NCI-H460 (cell line): ENCODE measurements around the gene TMCC3. TPM values are rescaled to one million over a fixed set of nuclear protein-coding genes. Genes with fewer than 3 reads are reported as not detected.
"Not testable (repeated sequence)": the region's sequence is repeated elsewhere in the genome, so short reads cannot be mapped to it uniquely, and the experiment has no call there.

Source experiments
- DNase-seq: peaks from one replicate; pipeline ENCODE4 v3.0.0-alpha.2; 2016; ENCODE audit warnings: low read depth; ENCODE audit errors: extremely low read depth
- total RNA-seq: library from RNA; depleted of rRNA; stranded (reverse); fragments of >200 nt; shearing (Covaris generic); gene quantifications from 2 replicates; pipeline ENCODE4 v1.2.3, GENCODE V29; 2014

TMCC3 gene
- total RNA-seq, 1 experiment from 2014 or later, result not detected

GRCh38 chr12:94606810-94607209, 43.5 kb downstream of the TMCC3 start:
- not testable (repeated sequence) for DNase-seq

- no peak for DNase-seq
These were observed 46.0 kb downstream of the TMCC3 start for GRCh38 chr12:94604366-94604698.

DNA sequence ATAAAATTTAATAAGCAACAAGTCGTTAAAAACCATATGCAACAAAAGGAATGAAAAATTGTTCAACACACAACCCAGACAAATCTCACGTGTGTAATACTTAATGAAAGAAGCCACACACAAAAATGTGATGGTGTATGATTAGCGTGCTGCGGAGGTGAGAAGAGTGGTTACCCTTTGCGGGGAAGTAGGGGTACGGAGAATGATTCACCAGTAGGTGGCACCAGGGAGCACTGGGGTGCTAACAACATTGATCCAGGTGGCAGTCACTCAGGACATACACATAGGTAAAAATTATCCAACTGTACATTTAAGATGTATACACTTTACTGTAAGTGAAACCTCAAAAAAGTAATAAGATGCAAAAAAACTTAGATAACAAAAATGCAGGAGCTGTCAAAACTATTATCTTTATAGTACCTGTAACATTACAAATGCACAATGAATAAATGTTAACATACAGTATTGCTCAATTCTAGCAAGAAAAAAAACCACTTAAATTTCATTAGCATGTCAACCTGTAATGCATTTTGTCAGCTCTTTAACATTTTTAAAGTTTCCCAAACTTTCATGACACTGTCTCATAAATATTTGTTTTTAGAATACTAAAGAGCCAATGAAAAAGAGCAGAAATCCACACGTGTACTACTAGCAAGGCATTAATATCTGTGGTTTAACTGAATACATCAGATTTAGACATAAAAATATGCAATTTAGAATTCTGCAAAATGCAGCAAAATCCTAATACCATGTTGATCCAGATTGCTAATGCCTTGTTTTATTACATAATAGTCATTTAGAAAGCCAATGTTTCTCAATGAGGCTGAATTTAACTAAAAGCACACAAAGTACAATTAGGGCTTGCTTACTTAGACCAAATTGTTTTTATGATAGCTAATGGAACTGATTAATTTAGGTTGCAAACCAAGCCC, 46.7 kb downstream of the TMCC3 start:
- peak; percentile 20 for DNase-seq

DNA sequence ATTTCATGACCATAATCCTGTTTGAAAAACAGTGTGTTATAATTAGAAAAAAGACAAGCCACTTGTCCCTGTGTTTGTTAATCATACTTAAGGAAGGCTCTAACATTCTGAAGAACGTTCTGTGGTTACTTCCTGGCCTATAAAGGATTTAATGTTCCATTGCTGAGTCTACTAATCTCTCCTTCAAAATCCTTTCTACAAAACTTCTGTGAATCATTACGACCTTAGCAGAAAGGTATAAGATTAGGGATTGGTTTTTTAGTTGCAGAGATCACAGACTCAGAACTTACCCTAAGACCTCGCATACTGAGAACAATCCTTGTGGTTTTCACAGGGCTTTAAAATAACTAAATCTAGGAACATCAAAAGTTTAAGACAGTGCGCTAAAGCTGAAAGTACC, 48.3 kb downstream of the TMCC3 start:
- DNase-seq, result no peak

DNA sequence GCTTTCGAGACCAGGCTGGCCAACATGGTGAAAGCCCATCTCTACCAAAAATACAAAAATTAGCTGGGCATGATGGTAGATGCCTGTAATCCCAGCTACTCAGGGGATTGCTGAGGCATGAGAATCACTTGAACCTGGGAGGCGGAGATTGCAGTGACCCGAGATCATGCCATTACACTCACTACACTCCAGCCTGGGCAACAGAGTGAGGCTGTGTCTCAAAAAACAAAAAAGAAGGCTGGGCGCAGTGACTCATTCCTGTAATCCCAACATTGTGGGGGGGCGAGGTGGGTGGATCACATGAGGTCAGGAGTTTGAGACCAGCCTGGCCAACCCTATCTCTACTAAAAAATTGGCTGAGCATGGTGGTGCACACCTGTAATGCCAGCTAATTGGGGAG, 49.0 kb downstream of the TMCC3 start:
- DNase-seq, result not testable (repeated sequence)

DNA sequence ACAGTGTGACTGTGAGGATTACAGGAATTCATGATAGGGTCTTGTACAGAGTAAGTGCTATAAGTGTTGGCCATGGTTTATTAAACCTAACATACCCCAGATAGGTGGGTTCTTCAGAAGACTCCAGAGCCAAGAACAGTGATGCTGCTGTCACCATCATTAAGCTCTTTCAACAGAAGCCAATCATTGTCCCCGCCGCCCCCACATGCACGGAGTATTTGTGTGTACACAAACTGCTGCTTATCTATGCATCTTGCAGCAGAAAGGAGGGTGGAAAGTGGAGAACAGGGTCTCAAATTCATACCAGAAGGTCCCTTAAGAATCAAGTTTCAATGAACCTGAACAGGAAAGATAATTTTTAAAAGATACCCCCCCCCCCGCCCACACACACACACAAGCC, 51.2 kb downstream of the TMCC3 start:
- DNase-seq, result no peak

DNA sequence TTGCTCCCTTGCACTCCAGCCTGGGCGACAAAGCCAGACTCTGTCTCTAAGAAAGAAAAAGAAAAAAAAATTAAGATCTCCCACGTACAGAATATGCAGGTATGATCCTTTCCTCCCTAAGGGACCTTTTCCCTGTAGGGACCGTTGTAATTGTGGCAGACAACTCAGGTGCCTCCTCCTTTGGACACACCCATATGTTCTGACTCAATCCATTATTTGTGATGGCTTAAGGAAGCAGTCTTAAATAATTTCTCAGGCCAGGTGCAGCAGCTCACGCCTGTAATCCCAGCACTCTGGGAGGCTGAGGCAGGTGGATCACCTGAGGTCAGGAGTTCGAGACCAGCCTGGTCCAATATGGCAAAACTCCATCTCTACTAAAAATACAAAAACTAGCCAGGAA, 53.1 kb downstream of the TMCC3 start:
- no peak for DNase-seq

- no peak for DNase-seq
These were observed 53.8 kb downstream of the TMCC3 start for GRCh38 chr12:94596596-94596995.

DNA sequence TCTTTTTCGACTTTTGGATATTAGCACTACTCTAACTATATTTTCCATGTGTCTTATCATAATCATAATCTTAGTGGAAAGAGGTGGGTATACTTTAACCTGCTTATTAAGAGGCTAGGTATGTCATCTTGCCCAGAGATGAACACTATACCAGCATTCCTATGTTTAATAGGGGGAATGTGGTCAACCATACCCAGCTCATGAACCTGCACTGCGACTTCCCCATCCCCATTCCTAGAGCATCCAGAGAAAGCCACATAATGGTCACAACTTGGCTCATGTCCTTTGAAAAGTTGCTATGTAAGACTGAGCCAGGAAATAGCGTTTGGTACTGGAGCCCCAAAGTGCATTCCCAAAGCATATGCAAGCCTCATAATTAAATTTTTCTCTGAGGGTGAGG, 55.2 kb downstream of the TMCC3 start:
- DNase-seq, result no peak

DNA sequence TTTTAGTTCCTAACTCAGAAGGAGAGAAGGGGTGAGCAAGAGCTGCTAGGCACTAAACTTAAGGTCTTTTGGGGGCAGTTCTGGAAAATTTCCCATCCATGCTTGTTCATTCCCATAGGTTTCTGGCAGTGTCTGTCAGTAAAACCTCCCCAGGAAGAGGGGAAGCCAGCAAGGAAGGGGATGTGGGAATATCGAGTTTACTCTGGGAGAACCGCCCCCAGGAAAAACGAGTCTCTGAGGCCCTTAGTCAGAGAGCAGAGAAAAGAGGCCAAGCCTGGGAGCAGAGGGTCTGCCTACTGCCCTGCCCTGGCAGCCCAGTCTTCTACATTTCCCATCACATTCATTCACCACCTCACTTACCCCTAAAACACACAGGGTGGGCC, 55.9 kb downstream of the TMCC3 start:
- no peak for DNase-seq

DNA sequence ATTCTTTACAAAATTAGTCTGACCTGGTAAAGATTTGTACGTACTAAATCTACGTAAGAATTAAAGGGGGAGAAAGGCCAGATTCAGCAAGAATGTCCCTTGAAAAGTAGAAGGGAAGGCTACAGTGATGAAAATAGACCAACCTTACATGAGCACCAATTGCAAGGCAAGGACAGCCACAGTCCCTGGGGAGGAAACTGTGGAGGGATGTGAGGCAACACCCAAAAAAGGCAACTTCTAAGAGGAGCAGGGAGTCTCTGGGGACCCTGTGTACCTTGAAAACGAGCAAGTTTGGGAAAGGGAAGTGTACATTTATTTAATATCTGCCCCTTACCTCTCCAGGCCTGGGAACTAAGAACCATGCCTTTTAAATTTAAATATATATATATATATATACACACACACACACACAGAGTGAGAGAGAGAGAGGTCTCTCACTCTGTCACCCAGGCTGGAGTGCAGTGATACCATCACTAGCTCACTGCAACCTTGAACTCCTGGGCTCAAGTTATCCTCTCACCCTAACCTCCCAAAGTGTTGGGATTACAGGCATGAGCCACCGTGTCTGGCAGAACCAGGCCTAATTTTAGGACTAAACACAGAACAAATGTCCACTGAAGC, 56.4 kb downstream of the TMCC3 start:
- no peak for DNase-seq

- not testable (repeated sequence) for DNase-seq
These were observed 57.6 kb downstream of the TMCC3 start for GRCh38 chr12:94592723-94593122.

DNA sequence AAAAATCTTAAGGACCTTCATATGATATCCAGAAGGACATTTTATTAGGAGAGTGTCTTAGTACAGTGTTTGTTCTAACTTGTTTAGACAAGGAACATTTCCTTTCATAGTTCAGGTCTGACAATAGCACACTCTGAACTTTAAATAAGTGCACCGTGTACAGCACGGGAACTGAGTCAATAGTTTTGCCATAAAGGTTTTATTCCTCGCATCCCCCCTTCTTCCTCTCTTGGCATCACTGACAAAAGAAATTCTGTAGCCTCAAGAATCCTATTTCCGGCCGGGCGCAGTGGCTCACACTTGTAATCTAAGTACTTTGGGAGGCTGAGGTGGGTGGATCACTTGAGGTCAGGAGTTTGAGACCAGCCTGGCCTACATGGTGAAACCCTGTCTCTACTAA, 58.3 kb downstream of the TMCC3 start:
- no peak for DNase-seq

- no peak for DNase-seq
These were observed 59.9 kb downstream of the TMCC3 start for GRCh38 chr12:94590428-94590827.

DNA sequence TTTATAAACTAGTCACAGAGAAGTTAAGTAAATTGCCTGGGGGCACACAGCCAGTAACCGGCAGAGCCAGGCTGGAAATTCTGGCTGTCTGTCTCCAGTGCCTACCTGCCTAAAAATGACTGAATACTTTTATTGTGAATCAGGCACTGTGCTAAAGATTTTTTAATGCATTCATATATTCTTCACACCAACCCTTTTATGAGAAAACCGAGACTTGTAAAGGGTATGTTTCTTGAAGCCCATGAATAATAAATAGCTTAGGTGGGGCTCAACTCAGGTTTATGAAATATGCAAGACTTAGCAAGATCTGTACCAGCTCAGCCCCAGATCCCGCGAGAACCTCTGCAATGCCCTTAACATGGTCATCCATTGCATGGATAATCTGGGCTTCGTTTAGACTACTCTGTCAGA, 60.8 kb downstream of the TMCC3 start:
- DNase-seq, result no peak

- no peak for DNase-seq
These were observed 62.0 kb downstream of the TMCC3 start for GRCh38 chr12:94588346-94588745.

DNA sequence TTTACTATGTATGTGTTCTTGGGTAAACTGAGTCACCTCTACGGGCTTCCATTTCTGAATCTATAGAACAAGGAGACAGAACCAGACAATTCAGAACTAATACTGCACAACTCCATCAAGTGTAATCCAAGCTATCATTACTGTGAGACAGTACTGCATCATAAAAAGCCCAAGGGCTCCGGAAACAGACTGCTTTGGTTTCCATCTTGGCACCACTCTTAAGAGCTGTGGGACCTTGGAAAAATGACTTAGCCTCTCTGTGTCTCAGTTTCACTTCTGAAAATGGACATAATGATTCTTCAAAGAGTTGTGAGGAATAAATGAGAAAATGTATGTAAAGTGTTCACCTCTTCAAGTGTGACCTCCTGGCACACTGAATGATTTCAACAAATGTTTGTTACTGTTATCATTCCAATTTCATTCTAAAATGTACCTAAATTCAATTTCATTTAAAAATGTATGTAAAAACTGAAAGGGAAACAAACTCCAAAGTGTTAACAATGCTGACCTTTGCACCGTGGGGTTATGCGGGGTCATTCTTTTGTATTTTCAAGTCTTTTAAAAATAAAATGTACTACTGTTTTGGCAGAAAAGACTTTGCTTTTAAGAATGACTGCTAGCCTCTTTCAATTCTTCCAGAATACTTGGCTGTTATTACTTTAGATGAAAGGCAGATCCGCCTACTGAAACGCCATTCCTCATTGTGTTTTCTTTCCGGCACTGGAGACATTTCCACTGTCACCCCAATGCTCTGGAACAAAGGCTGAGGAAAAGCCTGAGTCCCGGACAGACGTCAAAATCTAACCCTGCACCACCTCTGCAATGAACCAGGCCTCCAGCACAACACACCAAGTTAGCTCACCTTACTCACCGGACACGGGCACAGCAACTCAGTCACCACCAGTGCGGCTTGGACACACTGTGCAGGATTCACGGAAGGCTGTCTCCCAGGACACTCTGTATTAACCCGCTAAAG, 62.8 kb downstream of the TMCC3 start:
- no peak for DNase-seq

DNA sequence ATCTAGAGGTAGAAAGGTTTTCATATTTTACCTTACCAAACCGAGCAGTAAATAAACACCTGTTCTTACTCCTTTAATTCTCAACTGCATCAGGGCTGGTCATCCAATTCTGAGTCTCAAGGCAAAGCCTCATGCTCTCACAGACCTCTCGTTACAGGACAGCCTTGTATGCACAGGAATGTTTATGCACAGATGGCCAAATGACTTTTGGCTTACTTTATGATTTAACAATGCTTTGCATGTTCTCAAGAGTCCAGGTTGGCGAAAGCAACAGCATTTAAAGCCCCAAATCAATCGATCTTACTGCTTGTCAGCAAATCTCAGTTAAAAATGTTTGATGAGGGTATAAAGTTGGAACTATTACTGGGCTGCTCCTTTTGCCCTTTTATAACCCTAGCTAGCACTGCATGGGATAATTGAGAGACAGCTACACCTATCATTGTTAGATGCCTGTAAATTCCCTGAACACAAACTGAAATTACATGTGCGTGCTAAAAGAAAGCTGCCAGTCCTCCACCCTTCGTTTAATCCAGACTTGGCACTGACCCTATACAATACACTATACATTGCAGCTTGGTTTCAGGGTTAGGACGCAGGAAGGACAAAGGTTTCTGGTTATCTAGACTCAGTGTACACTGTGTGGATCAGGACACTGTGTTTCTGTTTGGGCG, 63.6 kb downstream of the TMCC3 start:
- DNase-seq, result no peak

- DNase-seq, result no peak
These were observed 64.7 kb downstream of the TMCC3 start for GRCh38 chr12:94585626-94586025.

DNA sequence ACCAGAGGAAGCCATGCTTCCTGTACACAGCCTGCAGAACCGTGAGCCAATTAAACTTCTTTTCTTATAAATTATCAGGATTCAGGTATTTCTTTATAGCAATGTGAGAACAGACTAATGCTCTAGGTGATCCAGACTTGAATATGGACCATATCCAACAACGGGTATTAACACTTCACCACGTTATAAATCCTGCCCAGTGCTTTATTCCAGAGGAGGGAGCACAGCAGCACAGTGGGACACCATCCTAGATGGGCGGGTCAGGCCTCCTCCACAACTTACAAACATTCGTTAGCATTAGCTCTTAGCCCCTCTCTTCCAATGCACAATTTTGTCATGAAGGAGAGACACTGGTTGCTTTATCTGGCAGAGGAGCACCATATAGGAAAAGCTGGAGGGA, 66.0 kb downstream of the TMCC3 start:
- no peak for DNase-seq

DNA sequence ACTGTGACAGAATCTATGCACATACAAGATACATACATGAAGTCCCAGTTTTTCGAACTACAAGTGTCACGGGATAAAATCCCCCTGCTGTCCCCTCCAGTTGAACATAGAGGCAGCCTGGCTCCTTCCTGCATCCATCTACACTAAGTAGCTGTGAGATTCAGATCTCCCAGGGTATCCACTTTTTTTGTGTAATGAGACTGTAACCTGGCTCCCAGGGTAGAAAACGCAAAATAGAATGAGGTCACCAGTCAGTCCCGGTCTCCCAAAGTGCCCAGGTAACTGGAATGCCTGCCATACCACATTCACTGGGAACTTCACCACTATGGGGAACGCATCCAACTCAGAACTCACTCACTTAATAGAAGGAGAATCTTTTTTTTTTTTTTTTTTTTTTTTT, 67.8 kb downstream of the TMCC3 start:
- DNase-seq, result no peak
